DMS114 treated with DMSO at 0.1 percent for 48 hours (cell line): Measurements from ENCODE around the gene RFLNA.
A peak's percentile ranks its signal among the peaks of the same experiment; 100 is the strongest.
"Not testable (repeated sequence)": the region's sequence is repeated elsewhere in the genome, so short reads cannot be mapped to it uniquely, and the experiment has no call there.

ENCODE experiments used
- DNase-seq: peaks from one replicate; lab custom pipeline; 2025; ENCODE audit not compliant: unreplicated experiment; lab: John Stamatoyannopoulos, UW

Gene RFLNA

DNA sequence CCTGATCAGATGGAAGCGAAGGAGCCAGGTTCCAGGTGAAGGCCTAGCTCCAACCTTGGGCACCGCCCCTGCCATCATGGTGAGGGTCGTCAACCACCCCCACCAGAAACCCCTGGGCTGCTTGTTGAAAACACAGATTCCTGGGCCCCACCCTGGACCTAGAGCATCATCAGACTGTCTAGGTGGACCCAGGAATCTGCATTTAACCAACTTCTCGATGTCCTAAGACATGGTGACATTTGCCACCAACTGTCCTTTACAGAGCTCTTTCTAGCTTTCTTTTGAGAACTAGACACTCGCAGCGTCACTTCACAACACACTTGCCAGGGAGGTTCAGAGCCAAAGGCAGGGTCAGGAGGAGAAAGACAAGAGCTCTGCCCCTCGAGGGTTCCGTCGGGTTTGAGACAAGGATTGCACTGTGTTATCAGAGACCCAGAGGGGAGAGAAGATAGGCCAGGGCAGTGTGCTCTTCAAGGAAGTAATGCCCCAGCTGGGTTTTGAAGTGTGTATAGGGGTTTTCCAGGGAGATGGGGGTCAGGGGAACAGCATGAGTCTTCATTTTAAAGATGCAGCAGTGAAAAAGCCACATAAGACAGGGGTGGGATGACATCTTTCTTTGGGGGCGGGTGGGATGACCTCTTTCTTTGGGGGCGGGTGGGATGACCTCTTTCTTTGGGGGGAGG is 24.6 kb downstream of the RFLNA start:
- no peak for DNase-seq

DNA sequence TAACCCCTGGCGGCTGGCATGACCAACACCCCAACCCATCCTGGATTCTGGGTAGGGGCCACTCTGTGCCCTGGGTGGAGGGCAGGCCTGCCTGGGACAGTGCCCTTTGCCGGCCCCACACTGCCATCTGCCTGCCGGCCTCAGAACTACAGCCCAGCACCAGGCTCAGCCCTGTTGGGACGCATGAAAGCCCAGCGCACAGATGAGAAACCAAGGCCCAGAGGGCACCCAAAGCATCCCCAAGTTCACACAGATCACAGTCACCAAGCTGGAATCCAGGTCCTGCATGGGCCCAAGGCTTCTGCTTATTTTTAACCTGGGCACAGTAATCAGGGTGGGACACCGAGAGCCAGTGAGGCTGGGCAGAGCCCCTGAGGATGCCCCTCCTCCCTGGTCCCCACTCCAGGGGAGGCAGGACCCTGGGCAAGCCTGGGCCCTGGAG is 26.2 kb downstream of the RFLNA start:
- peak; percentile 23 for DNase-seq

DNA sequence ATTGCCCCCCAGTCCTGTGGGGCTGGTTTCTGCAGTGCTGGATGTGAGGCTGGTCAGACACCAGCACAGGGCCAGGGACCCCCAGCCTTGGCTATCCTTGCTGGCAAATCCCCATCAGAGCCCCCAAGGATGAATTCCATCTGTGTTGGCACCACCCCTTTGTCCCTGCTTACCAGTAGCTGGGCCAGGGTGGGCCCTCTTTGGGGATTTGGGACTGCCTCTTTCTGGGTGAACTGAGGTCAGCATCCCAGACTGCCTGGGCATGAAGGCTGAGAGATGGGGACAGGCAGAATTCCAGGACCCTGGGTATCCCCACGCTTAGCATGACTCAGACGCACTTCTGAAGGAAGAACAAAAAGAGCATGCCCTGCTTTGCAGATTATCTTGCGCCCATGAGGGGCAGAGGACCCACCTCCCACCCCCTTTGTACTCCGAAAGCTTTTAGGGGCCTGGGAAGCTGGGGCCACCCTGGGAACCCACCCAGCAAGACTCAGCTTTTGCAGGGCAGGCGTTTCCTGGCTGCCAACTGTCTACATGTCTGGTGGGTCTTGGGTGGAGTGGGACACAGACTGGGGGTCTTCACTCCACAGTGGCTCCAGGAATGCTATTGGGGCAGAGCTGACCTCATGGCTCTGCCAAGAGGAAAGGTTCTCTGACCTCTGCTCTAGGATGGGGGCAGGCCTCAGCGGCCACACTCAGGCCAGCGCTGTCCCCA is 26.8 kb downstream of the RFLNA start:
- DNase-seq, result no peak

DNA sequence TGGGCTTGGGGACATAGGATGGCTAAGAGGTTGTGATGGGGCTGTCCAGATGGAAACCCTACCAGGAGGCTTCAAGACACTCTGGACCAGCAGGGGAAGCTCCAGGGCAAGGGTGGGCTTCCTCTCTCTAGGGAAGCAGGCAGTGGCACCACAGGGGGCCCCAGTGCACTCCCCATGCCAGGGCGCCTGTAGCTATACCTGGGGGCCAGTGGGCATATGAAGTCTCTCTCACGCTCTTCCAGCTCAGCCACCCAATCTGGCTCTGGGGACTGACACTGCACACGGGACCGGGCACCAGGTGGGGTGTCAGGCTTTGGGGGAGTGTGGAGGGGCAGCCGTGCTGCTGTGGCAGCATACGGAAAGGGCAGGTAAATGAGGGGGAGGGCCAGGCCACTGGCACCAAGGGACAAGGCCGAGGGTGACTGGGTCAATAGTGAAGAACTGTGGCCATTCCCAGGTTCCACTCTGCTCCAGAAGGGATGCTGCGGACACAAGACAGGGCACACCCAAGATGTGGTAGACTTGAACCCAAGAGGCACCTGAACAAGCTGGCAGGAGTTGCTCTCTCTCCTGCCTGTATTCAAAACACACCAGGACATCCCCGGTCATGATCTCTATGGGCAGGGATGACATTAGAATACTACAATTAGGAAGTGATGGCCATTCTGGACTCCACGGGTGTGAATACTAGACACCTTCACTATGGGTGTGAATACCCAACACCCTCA is 27.5 kb downstream of the RFLNA start:
- DNase-seq, result no peak

DNA sequence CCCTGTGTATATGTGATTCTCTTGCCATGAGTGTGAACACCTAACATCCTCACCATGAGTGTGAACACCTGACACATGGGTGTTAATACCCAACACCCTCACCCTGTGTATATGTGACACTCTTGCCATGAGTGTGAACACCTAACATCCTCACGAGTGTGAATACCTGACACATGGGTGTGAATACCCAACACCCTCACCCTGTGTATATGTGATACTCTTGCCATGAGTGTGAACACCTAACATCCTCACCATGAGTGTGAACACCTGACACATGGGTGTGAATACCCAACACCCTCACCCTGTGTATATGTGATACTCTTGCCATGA is 28.1 kb downstream of the RFLNA start:
- DNase-seq, result not testable (repeated sequence)

DNA sequence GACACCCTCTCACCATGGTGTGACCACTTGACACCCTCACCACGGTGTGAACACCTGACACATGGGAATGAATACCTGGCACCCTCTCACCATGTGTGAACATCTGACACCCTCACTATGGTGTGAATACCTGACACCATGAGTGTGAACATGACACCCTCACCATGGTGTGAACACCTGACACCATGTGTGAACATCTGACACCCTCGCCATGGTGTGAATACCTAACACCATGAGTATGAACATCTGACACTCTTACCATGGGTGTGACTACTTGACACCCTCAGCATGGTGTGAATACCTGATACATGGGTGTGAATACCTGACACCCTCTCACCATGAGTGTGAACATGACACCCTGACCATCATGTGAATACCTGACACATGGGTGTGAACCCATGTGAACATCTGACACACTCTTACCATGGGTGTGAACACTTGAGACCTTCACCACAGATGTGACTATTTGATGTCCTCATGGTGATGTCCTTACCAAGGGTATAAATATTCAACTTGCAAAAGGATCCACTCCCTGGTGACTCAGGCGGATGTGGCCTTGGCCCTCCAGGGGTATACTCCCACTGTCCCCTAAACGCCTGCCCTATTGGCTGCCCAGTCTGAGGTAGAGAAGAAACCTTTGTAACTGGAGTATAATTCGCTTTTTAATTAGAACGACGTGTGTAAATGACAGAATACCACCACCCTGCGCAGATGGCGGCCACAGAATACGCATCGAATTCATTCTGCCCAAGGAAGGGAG is 29.1 kb downstream of the RFLNA start:
- DNase-seq, result no peak

DNA sequence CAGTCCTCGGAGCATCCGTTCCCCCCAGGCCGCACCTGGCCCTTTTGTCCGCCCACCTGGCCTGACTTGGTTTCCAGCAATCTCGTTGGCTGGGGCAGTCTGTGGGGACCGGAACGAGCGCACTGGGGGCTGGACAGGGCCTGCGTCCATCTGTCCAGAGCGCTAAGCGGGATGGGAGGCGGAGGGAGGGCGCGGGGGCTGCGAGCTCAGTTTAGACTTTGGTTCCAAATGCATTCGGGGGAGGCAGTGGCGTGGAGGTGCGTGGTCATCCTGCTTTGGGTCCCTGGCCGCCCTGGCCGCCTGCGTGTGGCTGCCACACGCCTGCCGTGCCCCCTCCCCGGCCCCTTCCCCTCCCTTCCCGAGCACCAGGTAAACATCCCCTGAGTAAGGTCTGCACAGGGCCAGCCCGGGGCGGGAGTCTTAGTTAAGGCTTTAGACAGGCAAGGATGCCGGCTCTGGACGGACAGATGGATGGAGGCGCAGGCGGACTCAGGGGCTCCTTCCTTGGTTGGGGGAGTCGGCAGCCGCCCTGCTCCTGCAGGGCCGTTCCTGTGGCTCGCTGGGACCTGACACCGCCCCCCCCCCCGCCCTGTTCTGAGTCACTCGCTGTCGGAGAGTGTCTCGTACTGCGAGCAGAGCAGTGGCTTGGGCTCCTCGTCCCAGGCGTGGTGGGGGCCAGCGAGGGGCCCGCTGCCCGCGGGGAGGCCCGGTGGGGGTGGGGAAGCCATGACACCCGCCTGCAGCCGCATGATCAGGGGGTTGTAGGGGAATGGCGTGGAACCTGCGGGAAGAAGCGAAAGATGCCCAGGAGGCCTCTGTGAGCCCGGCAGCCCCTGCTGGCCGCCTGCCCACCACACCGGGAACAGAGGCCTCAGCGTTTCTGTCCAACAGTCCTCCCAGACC is 30.2 kb downstream of the RFLNA start:
- DNase-seq, result no peak

DNA sequence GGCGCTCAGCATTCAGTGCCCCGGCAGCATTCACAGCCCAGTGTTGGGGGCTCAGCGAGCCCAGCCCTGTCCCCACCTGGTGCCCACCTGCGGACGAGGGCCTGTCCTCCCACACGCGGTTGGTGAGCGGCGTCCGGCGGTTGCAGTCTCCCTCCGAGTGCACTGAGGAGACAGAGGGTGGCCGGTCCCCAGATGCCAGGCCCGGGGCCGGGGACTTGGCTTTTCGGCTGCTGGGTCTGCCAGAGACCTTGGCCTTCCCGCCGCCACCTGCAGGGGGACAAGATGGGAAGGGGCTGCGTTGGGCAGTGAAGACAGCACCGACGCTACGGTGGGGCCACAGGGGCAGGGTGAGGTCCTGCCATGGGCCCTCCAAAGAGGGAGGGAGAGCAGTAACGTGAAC is 31.2 kb downstream of the RFLNA start:
- no peak for DNase-seq

DNA sequence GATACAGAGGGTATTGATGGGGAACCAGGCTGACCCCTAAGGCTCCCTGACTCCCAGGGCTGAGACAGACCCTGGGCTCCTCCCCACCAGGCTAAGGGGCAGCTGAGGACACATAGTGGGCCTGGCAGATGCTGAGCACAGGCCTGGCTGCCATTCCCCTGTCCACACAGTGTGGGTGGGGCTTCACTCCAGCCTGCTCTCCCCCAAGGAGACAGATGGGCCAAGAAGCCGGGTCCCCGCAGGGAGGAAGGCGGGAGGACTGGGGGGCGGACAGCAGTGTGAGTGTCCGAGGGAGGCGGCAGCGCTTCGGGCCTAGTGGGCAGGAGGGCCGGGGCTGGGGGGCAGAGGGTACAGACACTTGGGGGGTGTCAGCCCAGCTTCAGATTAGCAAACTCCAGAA is 32.0 kb downstream of the RFLNA start:
- no peak for DNase-seq

DNA sequence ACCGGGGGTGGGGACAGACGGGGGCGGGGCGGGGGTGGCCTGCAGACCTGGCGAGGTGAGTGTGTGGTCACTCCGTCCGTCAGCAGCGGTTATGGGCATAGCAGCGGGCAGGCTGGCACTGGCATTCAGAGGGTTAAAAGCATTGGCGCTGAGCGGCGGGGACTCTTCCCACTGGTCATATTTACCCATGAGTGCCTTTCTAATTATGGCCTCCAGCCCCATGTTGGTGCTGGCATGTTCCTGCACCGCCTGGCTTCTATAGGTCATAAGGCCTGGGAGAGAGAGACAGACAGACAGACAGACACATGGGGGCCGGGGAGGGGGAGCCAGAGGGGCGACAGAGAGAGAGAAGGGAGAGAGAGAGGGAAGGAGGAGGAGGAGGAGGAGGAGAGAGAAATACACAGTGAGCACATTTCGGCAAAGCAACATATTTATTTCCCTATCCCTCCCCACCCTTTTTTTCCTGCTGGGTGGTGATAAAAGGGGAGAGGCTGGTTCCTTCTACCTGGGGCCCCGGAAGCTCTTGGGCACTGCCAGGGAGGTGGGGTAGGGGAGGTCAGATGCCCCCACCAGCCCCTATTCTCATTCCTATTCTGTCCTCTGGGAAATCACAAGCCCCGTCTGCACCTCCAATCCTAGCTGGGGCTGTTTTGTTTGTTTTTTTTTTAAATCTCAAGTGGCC is 32.6 kb downstream of the RFLNA start:
- no peak for DNase-seq

DNA sequence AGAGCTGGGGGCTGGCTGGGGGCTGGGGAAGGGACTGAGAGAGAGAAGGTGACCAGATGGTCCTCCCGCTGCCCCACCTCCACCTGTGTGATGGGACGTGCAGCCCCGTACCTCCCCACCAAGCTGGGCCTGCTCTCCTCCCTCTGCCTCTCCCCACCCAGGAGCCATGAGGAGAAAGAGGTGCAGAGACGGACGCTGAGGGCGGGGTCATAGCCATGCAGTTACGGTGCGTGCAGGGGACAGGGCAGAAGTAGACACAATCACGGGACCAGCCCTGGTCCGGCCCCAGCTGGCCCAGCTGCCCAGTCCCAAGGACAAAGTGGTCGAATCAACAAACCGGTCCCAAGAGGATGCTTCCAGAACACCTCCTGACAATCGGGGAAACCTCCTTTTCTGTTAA is 33.2 kb downstream of the RFLNA start:
- no peak for DNase-seq

DNA sequence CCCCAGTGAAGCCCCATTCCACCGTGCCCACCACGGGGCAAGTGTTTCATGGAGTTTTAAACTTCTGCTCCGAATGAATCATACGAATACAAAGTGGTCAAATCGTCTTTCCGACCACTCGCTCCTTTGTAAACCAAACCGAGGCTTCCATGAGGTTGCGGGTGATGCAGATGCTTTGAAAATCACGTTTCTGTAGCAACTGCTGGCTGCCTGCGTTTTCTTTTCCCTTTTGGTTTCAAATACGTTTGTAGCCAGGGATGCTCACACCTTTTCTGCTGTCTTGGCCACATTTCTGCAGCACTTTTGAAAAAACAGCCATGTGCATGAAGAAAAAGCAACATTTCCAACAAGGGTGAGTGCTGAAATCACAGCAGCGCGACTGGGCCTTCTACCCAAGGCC is 33.7 kb downstream of the RFLNA start:
- no peak for DNase-seq

DNA sequence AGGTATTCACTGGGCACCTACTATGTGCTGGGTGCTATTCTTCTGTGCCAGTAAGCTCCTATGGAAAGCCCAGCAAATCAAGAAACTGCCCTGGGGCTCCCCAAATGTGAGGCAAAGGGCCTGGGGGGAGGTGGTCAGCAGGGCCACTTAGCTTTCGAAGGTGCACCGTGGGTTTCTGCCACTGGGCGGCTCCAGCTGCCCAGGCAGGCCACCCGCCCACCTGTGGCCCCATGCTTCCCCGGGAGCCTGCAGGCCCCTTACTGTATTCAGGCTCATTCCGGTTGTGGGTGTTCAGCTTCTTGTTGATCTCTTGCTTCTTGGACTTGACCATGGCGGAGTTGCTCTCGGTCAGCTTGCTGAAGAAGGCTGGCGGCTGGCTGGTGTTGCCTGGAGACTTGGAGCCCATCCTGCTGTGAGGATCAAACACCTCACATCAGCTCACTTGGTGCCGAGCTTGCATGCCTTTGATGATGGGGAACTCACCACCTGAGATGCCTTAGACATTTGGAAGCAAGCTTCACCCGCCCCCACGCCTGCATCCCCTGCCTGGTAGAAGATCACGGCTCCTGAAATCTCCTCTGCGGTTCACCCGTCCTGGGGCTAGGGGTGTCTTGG is 37.3 kb downstream of the RFLNA start:
- DNase-seq, result no peak

DNA sequence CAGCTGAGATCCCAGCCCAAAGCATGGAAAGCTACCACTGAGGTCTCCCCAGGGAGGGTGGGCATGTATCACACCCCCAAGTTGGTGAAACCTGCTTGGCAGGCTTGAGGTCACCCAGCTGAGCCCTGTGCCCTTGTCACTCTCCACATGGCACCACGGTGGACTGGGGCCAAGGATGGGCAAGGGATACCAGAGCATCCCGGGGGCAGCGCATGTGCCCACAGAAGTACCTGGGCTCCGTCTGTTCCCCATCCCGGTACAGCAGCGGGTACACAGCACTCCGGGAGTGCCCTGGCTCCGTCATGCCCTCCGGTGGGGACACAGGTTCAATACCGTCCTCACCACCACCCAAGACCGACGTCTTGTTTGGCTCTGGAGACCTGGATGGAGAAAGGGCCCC is 38.0 kb downstream of the RFLNA start:
- no peak for DNase-seq

DNA sequence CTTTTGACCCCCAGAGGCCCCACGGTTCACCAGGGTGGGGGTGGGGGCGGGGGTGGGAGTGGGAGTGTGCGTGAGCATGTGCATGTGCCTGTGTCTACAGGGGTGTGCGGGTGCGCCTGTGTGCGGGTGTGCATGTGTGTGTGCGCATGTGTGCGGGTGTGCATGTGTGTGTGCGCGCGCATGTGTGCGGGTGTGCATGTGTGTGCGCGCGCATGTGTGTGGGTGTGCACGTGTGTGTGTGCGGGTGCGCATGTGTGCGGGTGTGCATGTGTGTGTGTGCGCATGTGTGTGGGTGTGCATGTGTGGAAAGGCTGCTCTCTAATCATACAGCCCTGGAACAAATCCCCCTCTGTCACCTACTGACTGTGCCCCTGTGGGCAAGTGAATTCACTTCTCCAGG is 38.8 kb downstream of the RFLNA start:
- no peak for DNase-seq

DNA sequence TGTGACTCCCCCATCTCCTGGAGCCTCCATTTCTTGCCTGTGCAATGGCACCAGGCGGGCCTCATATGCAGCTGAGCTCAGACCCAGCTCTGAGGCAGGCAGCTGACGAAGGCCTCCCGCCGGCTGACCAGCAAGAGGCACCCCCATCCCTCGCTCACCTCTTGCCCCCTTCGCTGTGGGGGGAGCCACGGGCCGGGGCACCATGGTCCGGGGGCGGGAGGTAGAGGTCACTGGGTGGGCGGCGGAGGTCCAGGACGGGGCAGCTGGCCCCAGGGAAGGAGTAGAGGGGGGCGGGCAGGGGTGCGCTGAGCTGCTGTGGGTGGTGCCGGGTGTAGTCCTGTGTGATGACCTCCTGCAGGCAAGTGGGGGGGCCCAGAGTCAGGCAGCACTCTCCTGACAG is 39.4 kb downstream of the RFLNA start:
- DNase-seq, result no peak

DNA sequence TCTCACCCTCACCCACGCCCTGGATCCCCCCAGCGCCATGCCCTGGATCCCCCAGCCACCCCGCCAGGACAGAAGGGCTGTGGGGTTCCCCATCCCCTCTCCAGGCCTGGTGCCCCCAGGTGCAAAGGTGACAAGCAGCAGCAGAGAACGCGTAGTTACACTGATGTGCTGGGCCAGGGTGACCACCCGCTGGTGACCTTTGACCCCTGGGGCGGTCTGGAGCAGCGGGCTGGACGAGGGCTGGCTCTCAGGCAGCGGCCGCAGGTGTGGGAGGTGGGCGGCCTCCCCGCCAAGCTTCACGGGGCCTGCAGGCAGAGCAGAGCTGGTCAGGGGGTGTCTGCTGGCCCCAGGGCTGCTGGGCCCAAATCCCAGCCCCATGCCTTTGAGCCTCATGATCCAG is 40.1 kb downstream of the RFLNA start:
- no peak for DNase-seq

DNA sequence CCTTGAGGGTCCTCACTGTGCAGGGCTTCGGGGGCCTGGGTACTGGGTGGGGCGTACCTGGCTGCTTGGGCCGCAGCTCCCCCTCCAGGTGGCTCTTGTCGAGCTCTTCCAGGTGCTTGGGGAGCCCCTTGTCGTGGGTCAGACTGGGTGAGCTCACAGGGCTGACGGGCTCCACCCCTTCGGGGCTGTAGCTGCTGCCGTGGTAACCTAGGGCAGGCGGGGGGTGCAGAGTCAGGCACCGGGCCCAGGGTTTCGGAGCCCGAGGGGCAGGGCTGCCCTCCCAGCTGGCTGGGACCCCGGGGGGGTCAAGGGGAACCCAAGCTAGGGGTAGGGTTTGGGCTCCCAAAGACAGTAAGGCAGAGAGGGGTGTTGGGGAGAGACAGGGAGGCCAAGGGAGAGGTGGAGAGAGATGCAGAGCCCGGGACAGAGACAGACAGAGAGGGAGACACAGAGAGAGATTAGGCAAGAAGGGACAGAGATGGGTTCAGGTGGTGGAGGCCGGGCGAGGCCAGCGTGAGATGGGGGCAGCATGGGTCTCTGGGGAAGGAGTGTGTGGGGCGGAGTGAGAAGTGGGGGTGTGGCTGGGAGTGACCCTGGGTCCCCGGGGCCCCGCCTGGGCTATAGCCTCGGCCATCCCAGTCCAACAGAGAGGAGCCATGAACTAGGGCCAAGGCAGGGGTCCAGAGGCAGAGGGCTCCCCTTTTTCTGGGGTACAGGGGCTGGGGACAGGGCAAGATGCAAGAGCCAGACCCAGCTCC is 40.7 kb downstream of the RFLNA start:
- no peak for DNase-seq

DNA sequence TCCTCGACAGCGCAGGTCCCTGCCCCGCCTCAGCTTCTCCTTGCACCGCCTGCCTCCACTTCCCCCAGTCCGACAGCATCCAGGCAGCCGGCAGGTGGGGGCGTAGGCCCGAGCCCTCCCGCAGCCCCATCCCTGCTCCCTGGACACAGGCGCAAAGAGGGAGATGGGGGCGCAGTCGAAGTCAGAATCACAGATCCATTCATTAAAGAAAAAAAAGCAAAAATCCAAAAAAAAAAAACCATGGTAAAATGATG is 41.2 kb downstream of the RFLNA start:
- DNase-seq, result no peak
